ENCODE results near the gene ALKBH8. TPM values are rescaled to one million over a fixed set of nuclear protein-coding genes. Genes with fewer than 3 reads are reported as not detected.

Gene ALKBH8
- total and polyA plus RNA-seq, 2 of the 8 experiments (the other 6 are each of a cell fraction or from before 2014, with no cell fraction given), result 3.6 to 11.9 TPM

DNA sequence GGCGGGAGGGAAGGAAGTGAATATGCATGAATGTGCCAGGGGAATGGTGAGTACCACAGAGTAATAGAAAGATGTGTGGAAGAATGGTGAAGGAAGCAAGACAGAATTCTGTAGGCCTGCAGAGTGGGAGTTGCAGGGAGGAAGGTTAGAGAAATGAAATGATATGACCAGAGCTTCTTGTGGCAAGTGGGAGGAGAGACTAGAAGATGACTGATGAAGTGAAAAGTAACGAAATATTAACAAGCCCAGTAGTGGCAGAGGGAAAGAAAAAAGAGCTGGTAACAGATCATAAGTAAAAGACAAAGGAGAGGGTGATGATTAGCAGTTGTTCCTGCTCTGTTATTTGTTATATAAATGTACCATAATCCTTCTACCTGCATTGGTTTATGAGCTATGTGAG is 1.0 kb upstream of the ALKBH8 start:
- Histone ChIP-seq H3K9me3 (ENCODE audit: insufficient read depth in 2 of 2, low read depth in 1 of 2, low read length in 1 of 2) (no peaks in the 10 kb centered on the region), H4K91ac (replicated peaks; ENCODE audit: insufficient read length, low read length) (no peak overlapping the region), H3K4ac (replicated peaks; ENCODE audit: insufficient read length, low read depth, low read length) (no peak overlapping the region), H2BK5ac (ENCODE audit: low read depth, low read length) (no peak overlapping the region), H3K18ac (ENCODE audit: extremely low read depth, low read length) (no peak overlapping the region), H3K4me1 (replicated peaks in 1 of 4; ENCODE audit: control insufficient read depth in 3 of 4, insufficient read depth in 4 of 4, low read length in 3 of 4) (peaks cover 0 to 6% (median 2%) of the 10 kb centered on the region in 4 experiments; a peak in 3 of 7 replicates), H2BK15ac (ENCODE audit: low read length) (peak overlapping the region; percentile 23; the same call in 1 of the 2 replicates), H2AK5ac (ENCODE audit: low read depth, low read length) (no peak overlapping the region), H3K36me3 (ENCODE audit: control insufficient read depth in 2 of 4, insufficient read depth in 4 of 4, low read length in 3 of 4) (no peaks in the 10 kb centered on the region), H3K9ac (replicated peaks in 1 of 4; ENCODE audit: extremely low read depth in 1 of 4, low read depth in 3 of 4, low read length in 3 of 4) (no peak overlapping the region), H4K8ac (ENCODE audit: extremely low read depth, insufficient read depth, low read length) (no peak overlapping the region), H2BK12ac (ENCODE audit: low read depth, low read length) (no peak overlapping the region), H3K23me2 (ENCODE audit: low read depth, low read length) (peaks cover 11% of the 10 kb centered on the region), H3K14ac (ENCODE audit: insufficient read length) (no peak overlapping the region), H3K79me1 (ENCODE audit: low read depth, low read length) (no peaks in the 10 kb centered on the region), H3K4me2 (ENCODE audit: insufficient read depth in 1 of 2, low read depth in 2 of 2, low read length in 2 of 2) (peak overlapping the region in 1 of 2 experiments; percentile 70; a peak in 3 of 4 replicates), H4K5ac (ENCODE audit: insufficient read length, low read depth, low read length) (no peak overlapping the region), H2AFZ (ENCODE audit: low read length) (peak overlapping the region; percentile 68; the same call in 1 of the 2 replicates), H3K27me3 (replicated peaks in 1 of 4; ENCODE audit: control insufficient read depth in 3 of 4, extremely low read depth in 1 of 4, insufficient read depth in 3 of 4, low read length in 3 of 4) (no peaks in the 10 kb centered on the region), H3K27ac (ENCODE audit: low read depth, low read length) (no peak overlapping the region), H3K4me3 (ENCODE audit: extremely low read depth in 1 of 4, insufficient read depth in 2 of 4, low read depth in 3 of 4, low read length in 4 of 4) (0 out of 8 replicates have a peak overlapping the region, but pooled peaks of 1 of the 4 experiments have one; percentile 90), H3K79me2 (ENCODE audit: control insufficient read depth in 1 of 2, insufficient read depth in 2 of 2, low read length in 2 of 2) (peaks cover 0 to 33% of the 10 kb centered on the region in 2 experiments; a peak in 1 of 4 replicates), H3K56ac (replicated peaks; ENCODE audit: insufficient read length, low read depth, low read length) (no peak overlapping the region), H3K23ac (ENCODE audit: insufficient read length) (no peak overlapping the region), H4K20me1 (replicated peaks in 1 of 2; ENCODE audit: control insufficient read depth in 1 of 2, insufficient read depth in 2 of 2, low read length in 2 of 2) (no peaks in the 10 kb centered on the region), H2BK120ac (replicated peaks; ENCODE audit: low read depth, low read length) (no peak overlapping the region), H2BK20ac (ENCODE audit: low read length) (no peak overlapping the region)
- no peak for DNase-seq (ENCODE audit: low read depth in 1 of 2, low spot score in 2 of 2)
- no peak for TF ChIP-seq FOSL1 (IDR thresholded peaks at IDR 0.05; ENCODE audit: insufficient read depth, low read depth, low read length)
- TF ChIP-seq KDM5A (IDR thresholded peaks at IDR 0.05; ENCODE audit: low read length), result no peak
- TF ChIP-seq YY1 (IDR thresholded peaks at IDR 0.05; ENCODE audit: low read depth, low read length), result no peak
- TF ChIP-seq GABPA (IDR thresholded peaks at IDR 0.05; ENCODE audit: borderline replicate concordance, insufficient read depth, low read length), result no peak
- TF ChIP-seq RBBP5 (IDR thresholded peaks at IDR 0.05; ENCODE audit: borderline replicate concordance, low read depth, low read length), result no peak
- no peak for TF ChIP-seq NANOG (IDR thresholded peaks at IDR 0.05; ENCODE audit: insufficient read depth, low read depth, low read length, poor library complexity, severe bottlenecking)
- FAIRE-seq, result no peak
- WGBS, 2 experiments (ENCODE audit: extremely low coverage in 1 of 2, insufficient coverage in 1 of 2, insufficient read length in 1 of 2, insufficient replicate concordance in 2 of 2, low coverage in 1 of 2, low lambda C conversion rate in 2 of 2, missing lambda C conversion rate in 1 of 2), result 52% methylated on average over 2 of the region's 2 CpGs; no CpG with 5 or more reads in 1 of the 2 experiments
- CTCF ChIA-PET (ENCODE audit: partially characterized antibody), result interaction anchor here (0.7 to 25.0 kb wide), 14 partner anchors 9 to 233 kb away, joined by 3 to 398 read pairs (median 4); no protein-coding TSS in a partner anchor
- POLR2A ChIA-PET (ENCODE audit: partially characterized antibody), result interaction anchor here (2.0 kb wide), 1 partner anchor 122 kb away, joined by 4 read pairs; no protein-coding TSS in a partner anchor
